Endothelial cell of hepatic sinusoid (primary cell): ENCODE results near the gene SCUBE1.

Source experiments
- in situ Hi-C: cut with HindIII; loops from 2 replicates; pipeline ENCODE4 v1.10.0; 2017; ENCODE audit warnings: low sequenced_read_pairs

Gene SCUBE1

DNA sequence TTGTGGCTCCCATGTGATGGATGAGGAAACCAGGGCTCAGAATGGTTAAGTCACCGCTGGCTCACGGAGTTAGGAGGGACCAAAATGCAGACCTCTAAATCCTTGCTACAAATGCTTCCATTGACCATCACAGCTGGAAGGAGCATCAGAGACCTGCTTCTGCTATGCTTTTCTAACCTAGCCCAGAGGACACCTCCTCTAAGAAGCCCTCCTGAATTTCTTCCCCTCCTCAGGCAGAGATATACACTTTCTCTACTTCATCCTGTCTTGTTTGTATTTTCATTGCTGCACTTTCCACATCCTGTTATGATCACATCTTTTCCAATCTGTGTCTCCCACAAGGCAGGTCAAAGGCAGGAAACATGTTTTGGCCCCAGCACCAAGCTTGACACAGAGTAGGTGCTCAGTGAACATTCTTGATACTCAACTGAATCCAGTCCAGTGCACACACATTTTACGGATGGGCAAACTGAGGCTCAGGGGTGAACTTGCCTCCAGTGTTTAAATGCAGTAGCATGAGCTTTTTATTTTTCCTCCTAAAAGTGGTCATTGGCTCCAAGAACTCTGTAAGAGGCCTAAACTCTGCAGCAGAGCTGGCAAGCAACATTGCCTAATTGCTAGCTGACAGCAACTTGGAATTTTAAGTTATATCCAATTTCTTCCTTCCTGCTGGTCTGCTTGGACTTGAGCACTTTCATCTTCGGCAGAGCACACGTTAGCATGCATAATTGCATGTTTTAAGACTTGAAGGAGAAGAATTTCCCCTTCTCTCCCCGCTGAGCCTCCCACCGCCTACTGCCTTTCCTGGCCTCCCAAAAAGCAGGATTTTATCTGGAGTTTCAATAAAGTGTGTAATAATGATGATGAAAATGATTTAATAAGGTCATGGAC, 12.7 kb downstream of the SCUBE1 start:
- in situ Hi-C loops = loop anchor here (5.0 kb wide), 1 partner anchor 93 kb away; no protein-coding TSS in a partner anchor

GRCh38 chr22:43329061-43329460, 14.1 kb downstream of the SCUBE1 start:
- in situ Hi-C loops = no loop called here

DNA sequence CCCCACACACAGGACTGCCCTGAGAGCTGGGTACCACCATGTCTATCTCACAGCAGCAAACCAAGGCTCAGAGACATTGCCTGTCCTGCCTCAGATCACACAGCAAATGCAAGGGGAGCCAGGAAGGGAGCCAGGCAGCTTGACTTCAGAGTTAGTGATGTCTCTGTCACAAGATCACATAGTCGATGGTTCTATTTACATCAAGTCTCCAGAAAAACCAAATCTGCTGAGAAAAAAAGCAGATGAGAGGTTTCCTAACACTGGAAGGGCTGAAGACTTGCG, 16.1 kb downstream of the SCUBE1 start:
- in situ Hi-C loops = no loop called here

DNA sequence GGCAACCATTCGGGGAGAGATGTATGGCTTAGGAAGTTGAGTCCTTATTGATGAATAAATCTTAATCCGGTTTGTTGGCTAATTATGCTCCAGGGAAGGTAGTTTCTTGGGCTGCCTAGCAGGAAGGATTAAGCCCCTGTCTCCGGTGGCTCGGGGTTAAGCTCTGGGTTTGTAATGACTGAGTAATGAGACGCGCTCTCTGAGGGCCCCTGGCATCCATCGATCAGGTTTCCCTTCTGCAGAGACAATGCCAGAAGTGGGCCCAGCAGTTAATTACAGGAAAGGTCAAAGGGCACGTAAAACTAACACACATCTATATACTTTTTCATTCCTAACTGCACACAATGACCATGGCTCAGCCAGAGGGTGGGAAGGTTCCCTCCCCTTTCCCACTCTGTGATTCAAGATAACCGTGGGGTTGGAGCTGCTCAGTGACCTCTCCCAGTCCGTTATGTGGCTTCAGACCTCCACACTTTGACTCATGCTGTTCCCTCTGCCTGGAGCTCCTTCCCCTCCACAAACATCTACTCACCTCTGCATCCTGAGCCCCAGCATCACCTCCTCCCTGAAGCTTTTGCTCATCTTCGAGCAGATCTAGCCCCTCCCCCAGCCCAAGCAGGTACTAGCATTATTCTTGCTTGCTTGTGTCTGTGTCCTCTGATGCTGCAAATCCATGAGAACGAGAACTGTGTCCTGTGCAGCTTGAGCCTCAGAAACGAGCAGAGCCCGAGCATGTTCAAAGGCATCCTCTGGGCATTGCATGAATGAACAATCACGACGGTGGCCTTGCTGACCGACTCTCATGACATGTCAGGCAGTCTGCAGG, 16.6 kb downstream of the SCUBE1 start:
- in situ Hi-C loops = no loop called here

- in situ Hi-C loops = no loop called here
Measured at GRCh38 chr22:43325176-43325575, 18.0 kb downstream of the SCUBE1 start.

GRCh38 chr22:43320943-43321900, 21.9 kb downstream of the SCUBE1 start:
- in situ Hi-C loops = no loop called here

GRCh38 chr22:43319661-43320486, 23.3 kb downstream of the SCUBE1 start:
- in situ Hi-C loops = no loop called here

DNA sequence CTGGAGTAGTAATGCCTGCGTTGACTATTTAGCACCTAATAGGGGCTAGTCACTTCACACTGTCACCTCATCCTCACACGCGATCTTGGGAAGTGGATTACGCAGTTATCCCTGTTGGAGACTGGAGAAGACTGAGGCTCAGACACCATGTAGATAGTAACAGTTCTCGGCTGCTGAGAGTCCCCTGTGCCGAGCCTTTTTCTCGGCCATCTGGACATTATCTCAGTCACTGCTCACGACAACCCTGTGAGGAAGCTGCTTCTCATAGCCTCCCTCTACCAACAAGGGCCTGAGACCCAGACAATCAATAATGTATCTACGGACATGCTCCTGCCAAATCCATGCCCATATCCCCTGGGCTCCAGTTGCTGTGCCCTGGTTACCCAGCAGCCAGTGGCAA, 25.9 kb downstream of the SCUBE1 start:
- in situ Hi-C loops = no loop called here

- in situ Hi-C loops = no loop called here
Measured at GRCh38 chr22:43315687-43316217, 27.4 kb downstream of the SCUBE1 start.

GRCh38 chr22:43314611-43315010, 28.6 kb downstream of the SCUBE1 start:
- in situ Hi-C loops = loop anchor here (5.0 kb wide), 1 partner anchor 33 kb away; no protein-coding TSS in a partner anchor

DNA sequence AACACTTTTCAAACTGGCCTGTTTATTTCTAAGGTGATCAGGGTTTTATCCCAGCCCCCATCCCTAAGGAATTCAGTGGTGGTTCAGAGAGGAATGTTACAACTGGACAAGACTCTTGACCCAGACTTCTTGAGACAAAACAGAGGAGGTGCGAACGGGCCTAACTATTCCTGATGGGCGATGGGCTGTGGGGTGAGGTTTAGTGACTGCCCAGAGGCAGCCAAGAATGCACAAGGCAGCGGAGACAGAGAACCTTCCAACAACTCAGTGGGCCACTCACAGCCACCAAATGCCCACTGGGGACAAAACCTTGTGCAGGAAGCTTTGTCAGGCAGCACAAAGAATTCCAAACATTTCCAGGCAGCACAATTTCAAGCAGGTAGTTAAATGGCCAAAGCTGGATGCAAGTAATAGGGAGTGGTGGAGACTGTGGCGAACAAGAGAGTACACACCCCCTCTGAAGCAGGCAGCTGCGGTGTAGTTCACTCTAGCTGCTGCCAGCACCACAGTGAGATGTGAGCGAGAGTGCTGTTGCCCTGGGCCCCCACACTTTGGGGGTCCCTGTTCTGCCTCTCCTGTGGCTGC, 29.2 kb downstream of the SCUBE1 start:
- in situ Hi-C loops = loop anchor here (5.0 kb wide), 1 partner anchor 33 kb away; no protein-coding TSS in a partner anchor

DNA sequence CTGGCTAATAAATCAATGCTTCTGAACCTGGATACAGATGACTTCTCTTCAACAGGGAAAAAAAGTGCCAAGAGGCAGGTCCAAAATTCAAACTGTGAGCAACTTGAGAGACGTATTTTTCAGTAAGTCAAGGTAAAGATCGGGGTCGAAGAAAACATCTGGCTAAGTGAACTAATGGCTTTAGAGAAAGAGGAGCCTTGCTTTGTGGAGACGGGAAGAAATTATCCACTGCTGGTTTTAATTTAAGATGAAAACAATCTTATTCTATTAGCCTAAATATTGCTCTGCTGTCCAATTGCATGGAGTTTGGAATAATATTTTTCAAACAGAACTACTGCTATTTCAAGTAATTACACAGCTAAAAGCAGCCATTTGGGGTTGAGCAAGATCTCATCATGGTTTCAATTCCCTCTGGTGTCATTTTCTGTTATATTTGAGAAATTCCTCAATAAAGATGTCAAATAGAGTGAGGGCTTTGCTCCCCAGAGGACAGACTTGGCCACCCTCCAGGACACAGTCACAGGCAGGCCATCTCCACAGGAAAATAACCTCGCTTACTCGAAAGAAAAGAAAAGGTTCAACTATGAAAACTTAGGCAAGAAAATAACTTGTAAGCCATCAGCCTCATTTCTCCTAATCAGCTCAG, 29.8 kb downstream of the SCUBE1 start:
- in situ Hi-C loops = loop anchor here (5.0 kb wide), 1 partner anchor 34 kb away; no protein-coding TSS in a partner anchor

DNA sequence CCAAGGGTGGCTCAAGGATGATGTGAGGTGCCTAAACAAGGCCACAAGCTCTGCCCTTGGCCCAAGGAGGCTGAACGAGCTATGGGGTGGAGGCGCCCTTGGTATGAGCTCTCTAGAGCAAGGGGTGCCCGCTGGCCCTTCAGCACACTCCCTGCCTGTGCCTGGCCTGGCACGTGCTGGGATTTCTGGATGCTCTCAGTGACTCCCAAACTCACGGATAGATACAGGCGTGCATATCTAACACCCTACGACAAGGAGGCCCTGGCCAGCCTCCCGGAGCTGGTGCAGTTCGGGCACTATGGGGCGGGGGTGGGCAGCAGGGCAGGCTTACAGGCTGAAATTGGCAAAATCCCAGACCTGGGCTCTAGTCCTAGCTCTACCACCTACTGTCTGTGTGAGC, 30.6 kb downstream of the SCUBE1 start:
- in situ Hi-C loops = loop anchor here (5.0 kb wide), 1 partner anchor 35 kb away; no protein-coding TSS in a partner anchor

DNA sequence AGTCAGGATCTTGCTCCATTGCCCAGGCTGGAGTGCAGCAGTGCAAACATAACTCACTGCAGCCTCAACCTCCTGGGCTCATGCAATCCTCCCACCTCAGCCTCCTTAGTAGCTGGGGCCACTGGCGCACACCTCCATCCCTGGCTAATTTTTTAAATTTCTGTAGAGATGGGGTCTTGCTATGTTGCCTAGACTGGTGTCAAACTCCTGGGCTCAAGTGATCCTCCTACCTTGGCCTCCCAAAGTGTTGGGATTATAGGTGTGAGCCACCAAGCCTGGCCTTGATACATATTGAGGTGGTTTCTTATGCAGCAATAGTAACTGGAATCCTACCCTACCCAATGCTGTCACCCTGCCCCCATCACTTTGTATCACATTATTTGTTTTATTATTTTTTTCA, 32.4 kb downstream of the SCUBE1 start:
- in situ Hi-C loops = loop anchor here (5.0 kb wide), 1 partner anchor 37 kb away; no protein-coding TSS in a partner anchor

DNA sequence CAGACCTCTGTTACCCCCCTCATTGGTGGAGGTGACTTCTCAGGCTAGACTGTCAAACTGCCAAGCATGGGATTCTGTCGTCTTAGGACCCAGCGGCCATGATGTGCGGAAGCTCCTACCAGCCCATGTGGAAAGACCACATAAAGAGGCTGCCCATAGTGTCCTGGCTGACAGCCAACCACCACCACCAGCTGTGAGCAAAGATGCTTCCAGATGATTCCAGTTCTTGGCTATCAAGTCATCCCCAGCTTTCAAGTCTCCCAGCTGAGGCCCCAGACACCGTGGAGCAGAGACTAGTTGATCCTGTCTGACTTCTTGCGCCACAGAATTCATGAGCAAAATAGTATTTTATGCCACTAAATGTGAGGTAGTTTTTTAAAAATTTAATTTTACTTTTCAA, 32.9 kb downstream of the SCUBE1 start:
- in situ Hi-C loops = loop anchor here (5.0 kb wide), 1 partner anchor 37 kb away; no protein-coding TSS in a partner anchor

DNA sequence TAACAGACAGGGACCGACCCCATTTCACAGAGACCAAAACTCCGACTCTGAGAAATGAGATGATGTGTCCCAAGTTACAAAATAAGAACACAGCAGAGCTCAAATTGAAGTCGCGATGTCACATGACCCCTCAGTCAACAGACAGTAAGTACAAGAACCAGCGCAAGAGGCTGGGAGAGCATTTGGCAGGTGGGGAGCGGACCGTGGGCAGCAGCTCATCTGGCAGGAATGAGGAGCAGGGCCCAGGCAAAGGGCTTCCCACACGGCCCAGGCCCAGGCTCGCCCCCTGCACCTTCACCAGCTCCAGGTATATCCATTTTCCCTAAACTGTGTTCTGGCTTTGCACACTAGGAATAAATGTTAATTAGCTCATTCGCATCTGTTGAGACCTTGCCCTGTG, 34.3 kb downstream of the SCUBE1 start:
- in situ Hi-C loops = no loop called here

DNA sequence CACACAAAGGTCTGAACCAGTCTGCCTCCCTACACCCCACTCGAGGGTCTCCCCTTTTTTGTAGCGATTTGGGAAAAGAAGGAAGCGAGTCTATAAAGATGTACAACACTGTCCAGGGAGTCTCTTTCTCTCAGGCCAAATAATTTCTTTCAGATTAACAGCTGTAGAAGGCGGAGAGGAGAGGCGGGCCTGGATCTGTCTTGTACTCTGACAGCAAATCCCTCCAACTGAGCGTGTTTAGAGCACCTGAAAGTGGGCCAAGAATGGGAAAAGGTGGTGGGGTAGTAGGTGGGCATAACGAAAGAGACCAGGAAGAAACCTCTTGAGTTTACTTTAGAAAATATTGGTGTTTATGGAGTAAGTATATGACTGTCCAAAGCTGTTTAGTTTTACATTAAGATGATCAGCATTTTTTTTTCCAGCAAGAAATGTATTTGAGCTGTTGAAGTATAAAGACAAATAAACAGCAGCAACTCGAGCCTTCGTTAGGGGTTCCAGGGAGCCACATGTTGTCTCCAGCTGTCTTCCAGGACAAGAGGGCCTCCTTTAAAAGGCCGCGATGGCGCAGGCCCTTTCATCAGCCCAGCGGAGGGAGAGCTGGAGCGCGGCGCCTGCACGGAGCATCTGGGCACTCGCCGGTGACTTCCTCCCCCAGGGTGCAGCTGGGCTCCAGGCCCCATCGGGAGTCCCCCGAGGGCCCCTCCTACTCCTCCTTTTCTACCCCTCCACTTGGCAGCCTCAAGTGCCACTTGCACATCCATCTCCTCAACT, 34.9 kb downstream of the SCUBE1 start:
- in situ Hi-C loops = no loop called here

GRCh38 chr22:43305806-43306205, 37.4 kb downstream of the SCUBE1 start:
- in situ Hi-C loops = no loop called here
